ENCODE results near the gene IRF2. TPM values are rescaled to one million over a fixed set of nuclear protein-coding genes. Genes with fewer than 3 reads are reported as not detected.

Gene IRF2
- total and polyA plus RNA-seq, 2 experiments from 2014 or later = 4.0 to 12.0 TPM

DNA sequence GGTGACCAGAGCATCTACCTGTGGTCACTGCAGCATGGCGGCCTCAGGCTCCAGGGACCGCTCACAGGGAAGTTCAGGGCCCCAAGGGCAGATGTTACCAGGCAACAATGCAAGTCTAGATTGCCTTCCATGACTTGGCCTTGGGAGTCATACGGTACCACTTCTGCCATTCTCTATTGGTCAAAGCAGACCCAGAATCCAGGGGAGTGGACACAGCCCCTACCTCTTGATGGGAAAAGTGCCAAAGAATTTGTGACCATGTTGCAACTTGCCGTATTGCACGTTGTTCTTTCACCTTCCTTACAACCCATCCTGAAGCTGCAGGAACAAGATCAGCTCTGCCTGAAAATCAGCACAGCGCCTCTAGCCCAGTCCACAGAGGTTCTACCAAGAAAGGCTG, 111.1 kb downstream of the IRF2 start:
- TF ChIP-seq, protein P1, sequence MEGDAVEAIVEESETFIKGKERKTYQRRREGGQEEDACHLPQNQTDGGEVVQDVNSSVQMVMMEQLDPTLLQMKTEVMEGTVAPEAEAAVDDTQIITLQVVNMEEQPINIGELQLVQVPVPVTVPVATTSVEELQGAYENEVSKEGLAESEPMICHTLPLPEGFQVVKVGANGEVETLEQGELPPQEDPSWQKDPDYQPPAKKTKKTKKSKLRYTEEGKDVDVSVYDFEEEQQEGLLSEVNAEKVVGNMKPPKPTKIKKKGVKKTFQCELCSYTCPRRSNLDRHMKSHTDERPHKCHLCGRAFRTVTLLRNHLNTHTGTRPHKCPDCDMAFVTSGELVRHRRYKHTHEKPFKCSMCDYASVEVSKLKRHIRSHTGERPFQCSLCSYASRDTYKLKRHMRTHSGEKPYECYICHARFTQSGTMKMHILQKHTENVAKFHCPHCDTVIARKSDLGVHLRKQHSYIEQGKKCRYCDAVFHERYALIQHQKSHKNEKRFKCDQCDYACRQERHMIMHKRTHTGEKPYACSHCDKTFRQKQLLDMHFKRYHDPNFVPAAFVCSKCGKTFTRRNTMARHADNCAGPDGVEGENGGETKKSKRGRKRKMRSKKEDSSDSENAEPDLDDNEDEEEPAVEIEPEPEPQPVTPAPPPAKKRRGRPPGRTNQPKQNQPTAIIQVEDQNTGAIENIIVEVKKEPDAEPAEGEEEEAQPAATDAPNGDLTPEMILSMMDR (IDR thresholded peaks at IDR 0.05; ENCODE audit: low read depth, low read length) = no peak
- no peaks in the 10 kb centered on the region for H3K27me3 ChIP-seq

DNA sequence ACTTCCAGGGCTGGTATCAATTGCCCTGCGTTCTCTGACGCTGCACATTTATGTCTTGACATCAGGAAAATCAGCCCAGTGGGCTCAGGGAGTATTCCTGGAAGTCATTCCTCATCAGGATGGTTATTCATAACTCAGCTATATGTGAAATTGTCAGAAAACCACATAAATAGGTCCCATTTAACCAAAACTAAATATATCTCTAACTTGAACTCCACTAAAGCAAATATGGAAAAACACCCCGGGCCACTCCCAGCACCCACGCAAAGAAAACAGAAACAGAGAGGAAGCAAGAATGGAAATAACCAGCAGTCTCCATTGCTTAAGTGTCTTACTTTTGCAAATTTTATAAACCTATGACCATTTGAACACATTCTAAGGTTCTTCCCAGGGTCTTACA, 112.0 kb downstream of the IRF2 start:
- DNase-seq (ENCODE audit: low read depth in 1 of 2, low spot score in 1 of 2) = no peak
- no peak overlapping the region for H3K27ac ChIP-seq

More for the DNA sequence above, 111.1 kb downstream of the IRF2 start:
- Histone ChIP-seq H3K27ac (no peak overlapping the region), H3K4me3 (no peak overlapping the region), H3K36me3 (no peaks in the 10 kb centered on the region), H3K9me3 (ENCODE audit: low read depth) (no peaks in the 10 kb centered on the region), H3K4me1 (ENCODE audit: low read depth) (no peaks in the 10 kb centered on the region)
- DNase-seq (ENCODE audit: low read depth in 1 of 2, low spot score in 1 of 2) = no peak

DNA sequence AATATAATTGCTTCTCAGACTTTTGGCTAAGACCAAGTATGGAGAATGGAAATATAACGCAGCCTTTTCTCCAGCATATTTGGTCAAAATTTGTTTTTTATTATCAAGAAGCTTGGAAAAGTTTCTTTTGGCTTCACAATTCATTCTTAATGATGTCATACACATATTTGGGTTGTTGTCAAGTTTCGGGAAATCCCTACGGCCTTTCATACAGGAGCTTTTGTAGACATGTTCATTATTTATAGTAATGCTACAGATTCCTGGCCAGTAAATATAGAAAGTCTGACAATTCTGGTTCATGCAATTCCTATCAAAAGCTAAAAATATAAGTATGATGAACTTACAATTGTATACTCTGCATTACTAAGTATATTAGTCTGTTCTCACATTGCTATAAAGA, 112.9 kb downstream of the IRF2 start:
- H3K27me3 ChIP-seq = no peaks in the 10 kb centered on the region
- no peaks in the 10 kb centered on the region for H3K36me3 ChIP-seq
- TF ChIP-seq, protein P1 (IDR thresholded peaks at IDR 0.05; ENCODE audit: low read depth, low read length) = no peak
- no peak overlapping the region for H3K4me3 ChIP-seq
- H3K9me3 ChIP-seq (ENCODE audit: low read depth) = no peaks in the 10 kb centered on the region
- peak in 1 of 2 donors; percentile 69 for DNase-seq (ENCODE audit: low read depth in 1 of 2, low spot score in 1 of 2)
- H3K4me1 ChIP-seq (ENCODE audit: low read depth) = no peaks in the 10 kb centered on the region
- H3K27ac ChIP-seq = no peak overlapping the region

More for the DNA sequence above, 112.0 kb downstream of the IRF2 start:
- H3K27me3 ChIP-seq = no peaks in the 10 kb centered on the region
- no peaks in the 10 kb centered on the region for H3K36me3 ChIP-seq
- no peaks in the 10 kb centered on the region for H3K4me1 ChIP-seq (ENCODE audit: low read depth)
- H3K9me3 ChIP-seq (ENCODE audit: low read depth) = no peaks in the 10 kb centered on the region
- no peak overlapping the region for H3K4me3 ChIP-seq
- TF ChIP-seq, protein P1 (IDR thresholded peaks at IDR 0.05; ENCODE audit: low read depth, low read length) = no peak

DNA sequence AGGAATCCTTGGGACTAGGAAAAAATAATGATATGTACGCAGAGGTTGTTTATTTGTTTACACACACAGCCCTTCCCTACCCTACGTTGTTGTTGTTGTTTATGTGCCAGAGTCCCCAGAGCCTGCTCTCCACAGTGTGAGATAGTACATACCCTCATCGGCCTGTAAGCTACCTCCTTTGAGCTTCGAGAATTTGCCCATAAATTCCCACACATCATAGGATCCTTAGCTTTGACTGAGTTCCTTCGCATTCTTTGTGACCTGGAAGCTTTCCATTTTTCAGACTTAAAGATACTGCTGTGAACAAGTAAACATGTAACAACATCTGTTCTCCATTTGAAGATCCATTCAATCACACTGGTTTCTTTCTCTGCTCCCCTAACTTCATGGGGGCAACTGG, 114.5 kb downstream of the IRF2 start:
- no peaks in the 10 kb centered on the region for H3K4me1 ChIP-seq (ENCODE audit: low read depth)
- H3K27me3 ChIP-seq = no peaks in the 10 kb centered on the region
- H3K9me3 ChIP-seq (ENCODE audit: low read depth) = no peaks in the 10 kb centered on the region
- DNase-seq (ENCODE audit: low read depth in 1 of 2, low spot score in 1 of 2) = peak in 1 of 2 donors; percentile 38
- no peak overlapping the region for H3K27ac ChIP-seq
- H3K36me3 ChIP-seq = no peaks in the 10 kb centered on the region
- no peak overlapping the region for H3K4me3 ChIP-seq
- TF ChIP-seq, protein P1 (IDR thresholded peaks at IDR 0.05; ENCODE audit: low read depth, low read length) = no peak

DNA sequence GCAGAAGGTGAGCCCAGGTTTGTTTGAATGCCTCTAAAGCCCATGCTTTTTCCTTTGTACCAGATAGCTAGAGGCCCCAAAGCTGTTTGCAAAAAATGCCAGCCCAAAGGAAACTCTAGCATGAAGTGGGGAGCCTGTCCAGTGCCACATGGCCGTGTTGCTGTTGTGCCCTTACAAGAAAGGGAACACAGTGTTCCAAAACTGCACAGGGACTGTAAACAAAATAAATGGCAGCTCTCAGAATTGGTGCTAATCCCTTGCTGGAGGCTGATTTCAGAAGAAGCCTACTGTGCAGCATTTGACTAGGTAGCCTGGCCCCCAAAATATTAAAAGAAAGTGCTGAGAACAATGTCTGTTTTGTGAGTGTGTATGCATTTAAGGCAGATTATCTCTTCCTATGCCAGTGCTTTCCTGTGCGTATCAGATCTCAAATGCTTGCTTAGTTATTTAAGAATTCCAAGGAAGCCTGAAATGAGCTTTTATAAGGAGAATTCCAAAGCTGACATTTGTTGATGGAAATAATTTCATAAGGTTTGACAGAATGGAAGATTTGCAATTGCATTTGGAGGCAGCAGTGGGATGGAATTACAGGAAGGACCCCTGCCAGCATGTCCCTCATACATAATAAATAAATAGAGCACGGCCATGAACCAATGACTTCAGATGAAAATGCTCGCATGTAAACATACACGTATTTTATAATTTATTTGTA, 115.7 kb downstream of the IRF2 start:
- no peak overlapping the region for H3K27ac ChIP-seq
- H3K4me1 ChIP-seq (ENCODE audit: low read depth) = no peaks in the 10 kb centered on the region
- H3K36me3 ChIP-seq = no peaks in the 10 kb centered on the region
- TF ChIP-seq, protein P1 (IDR thresholded peaks at IDR 0.05; ENCODE audit: low read depth, low read length) = no peak
- H3K9me3 ChIP-seq (ENCODE audit: low read depth) = no peaks in the 10 kb centered on the region
- no peak for DNase-seq (ENCODE audit: low read depth in 1 of 2, low spot score in 1 of 2)
- no peak overlapping the region for H3K4me3 ChIP-seq
- no peaks in the 10 kb centered on the region for H3K27me3 ChIP-seq
